GM06990 (cell line): ENCODE results near the gene CRYL1.
A peak's percentile ranks its signal among the peaks of the same experiment; 100 is the strongest.

Experiments
- DNase-seq: peaks from one replicate; pipeline ENCODE4 v3.0.0-alpha.2; 2011; ENCODE audit not compliant: insufficient read length; ENCODE audit errors: extremely low read depth
- H3K27me3 ChIP-seq: replicated peaks from 2 replicates; pipeline ENCODE4 v1.6.0; 2011; ENCODE audit warnings: low read length; ENCODE audit not compliant: control insufficient read depth, insufficient read depth
- H3K36me3 ChIP-seq: 2 replicates; pipeline ENCODE4 v1.5.1; 2011; ENCODE audit warnings: low read length; ENCODE audit not compliant: control insufficient read depth, insufficient read depth
- H3K4me3 ChIP-seq: replicated peaks from 2 replicates; pipeline ENCODE4 v1.5.1; 2011; ENCODE audit warnings: low read depth, mild to moderate bottlenecking, control low read depth, low read length
- CTCF ChIP-seq: IDR thresholded peaks from 2 replicates; pipeline ENCODE4 v1.5.1; 2011; ENCODE audit warnings: low read length, control low read depth, mild to moderate bottlenecking, inconsistent platforms; ENCODE audit not compliant: insufficient read depth, poor library complexity, severe bottlenecking

The CRYL1 gene

GRCh38 chr13:20525144-20525600 is 485 bp downstream of the CRYL1 start:
- H3K4me3 ChIP-seq, result peak overlapping the region; percentile 88
- no peaks in the 10 kb centered on the region for H3K27me3 ChIP-seq
- DNase-seq, result peak; percentile 47

GRCh38 chr13:20521364-20522115 is 4.1 kb downstream of the CRYL1 start:
- Histone ChIP-seq H3K4me3 (no peak overlapping the region), H3K36me3 (no peaks in the 10 kb centered on the region), H3K27me3 (no peaks in the 10 kb centered on the region)
- no peak for DNase-seq
- no peak for TF ChIP-seq CTCF

More at GRCh38 chr13:20525144-20525600, 485 bp downstream of the CRYL1 start:
- no peak for TF ChIP-seq CTCF
- H3K36me3 ChIP-seq, result no peaks in the 10 kb centered on the region

- DNase-seq, result no peak
- TF ChIP-seq CTCF, result no peak
- Histone ChIP-seq H3K27me3 (no peaks in the 10 kb centered on the region), H3K36me3 (no peaks in the 10 kb centered on the region), H3K4me3 (no peak overlapping the region)
Observed at GRCh38 chr13:20519875-20520274, 5.8 kb downstream of the CRYL1 start.

GRCh38 chr13:20518660-20519100 is 7.0 kb downstream of the CRYL1 start:
- Histone ChIP-seq H3K27me3 (no peaks in the 10 kb centered on the region), H3K4me3 (no peak overlapping the region), H3K36me3 (no peaks in the 10 kb centered on the region)
- DNase-seq, result no peak
- TF ChIP-seq CTCF, result no peak

GRCh38 chr13:20514866-20515265 is 10.8 kb downstream of the CRYL1 start:
- Histone ChIP-seq H3K36me3 (no peaks in the 10 kb centered on the region), H3K4me3 (no peak overlapping the region), H3K27me3 (no peaks in the 10 kb centered on the region)
- no peak for TF ChIP-seq CTCF
- no peak for DNase-seq
